ENCODE measurements around the gene TM4SF18. TPM values are rescaled to one million over a fixed set of nuclear protein-coding genes. Genes with fewer than 3 reads are reported as not detected.
A peak's percentile ranks its signal among the peaks of the same experiment; 100 is the strongest.

Gene TM4SF18
- total RNA-seq, 2 donors from 2014 or later: 7.9 to 13.2 TPM

GRCh38 chr3:149305376-149305775 is 28.1 kb downstream of the TM4SF18 start:
- ATAC-seq (no peak), DNase-seq (no peak)
- Histone ChIP-seq H3K9me3 (no peaks in the 10 kb centered on the region), H3K4me1 (peaks cover 5% of the 10 kb centered on the region), H3K27ac (no peak overlapping the region), H3K36me3 (replicated peaks in 1 of 2; ENCODE audit: insufficient read depth in 1 of 2, low read depth in 2 of 2) (no peaks in the 10 kb centered on the region), H3K27me3 (no peaks in the 10 kb centered on the region), H3K4me3 (no peak overlapping the region)
- intact Hi-C loops (cut with DNase I): no loop called here
- TF ChIP-seq, protein P1, sequence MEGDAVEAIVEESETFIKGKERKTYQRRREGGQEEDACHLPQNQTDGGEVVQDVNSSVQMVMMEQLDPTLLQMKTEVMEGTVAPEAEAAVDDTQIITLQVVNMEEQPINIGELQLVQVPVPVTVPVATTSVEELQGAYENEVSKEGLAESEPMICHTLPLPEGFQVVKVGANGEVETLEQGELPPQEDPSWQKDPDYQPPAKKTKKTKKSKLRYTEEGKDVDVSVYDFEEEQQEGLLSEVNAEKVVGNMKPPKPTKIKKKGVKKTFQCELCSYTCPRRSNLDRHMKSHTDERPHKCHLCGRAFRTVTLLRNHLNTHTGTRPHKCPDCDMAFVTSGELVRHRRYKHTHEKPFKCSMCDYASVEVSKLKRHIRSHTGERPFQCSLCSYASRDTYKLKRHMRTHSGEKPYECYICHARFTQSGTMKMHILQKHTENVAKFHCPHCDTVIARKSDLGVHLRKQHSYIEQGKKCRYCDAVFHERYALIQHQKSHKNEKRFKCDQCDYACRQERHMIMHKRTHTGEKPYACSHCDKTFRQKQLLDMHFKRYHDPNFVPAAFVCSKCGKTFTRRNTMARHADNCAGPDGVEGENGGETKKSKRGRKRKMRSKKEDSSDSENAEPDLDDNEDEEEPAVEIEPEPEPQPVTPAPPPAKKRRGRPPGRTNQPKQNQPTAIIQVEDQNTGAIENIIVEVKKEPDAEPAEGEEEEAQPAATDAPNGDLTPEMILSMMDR (IDR thresholded peaks at IDR 0.05): no peak
- no peak for TF ChIP-seq POLR2A (IDR thresholded peaks at IDR 0.05)
- WGBS, 2 donors: 93 to 100% methylated on average over 2 of the region's 2 CpGs

DNA sequence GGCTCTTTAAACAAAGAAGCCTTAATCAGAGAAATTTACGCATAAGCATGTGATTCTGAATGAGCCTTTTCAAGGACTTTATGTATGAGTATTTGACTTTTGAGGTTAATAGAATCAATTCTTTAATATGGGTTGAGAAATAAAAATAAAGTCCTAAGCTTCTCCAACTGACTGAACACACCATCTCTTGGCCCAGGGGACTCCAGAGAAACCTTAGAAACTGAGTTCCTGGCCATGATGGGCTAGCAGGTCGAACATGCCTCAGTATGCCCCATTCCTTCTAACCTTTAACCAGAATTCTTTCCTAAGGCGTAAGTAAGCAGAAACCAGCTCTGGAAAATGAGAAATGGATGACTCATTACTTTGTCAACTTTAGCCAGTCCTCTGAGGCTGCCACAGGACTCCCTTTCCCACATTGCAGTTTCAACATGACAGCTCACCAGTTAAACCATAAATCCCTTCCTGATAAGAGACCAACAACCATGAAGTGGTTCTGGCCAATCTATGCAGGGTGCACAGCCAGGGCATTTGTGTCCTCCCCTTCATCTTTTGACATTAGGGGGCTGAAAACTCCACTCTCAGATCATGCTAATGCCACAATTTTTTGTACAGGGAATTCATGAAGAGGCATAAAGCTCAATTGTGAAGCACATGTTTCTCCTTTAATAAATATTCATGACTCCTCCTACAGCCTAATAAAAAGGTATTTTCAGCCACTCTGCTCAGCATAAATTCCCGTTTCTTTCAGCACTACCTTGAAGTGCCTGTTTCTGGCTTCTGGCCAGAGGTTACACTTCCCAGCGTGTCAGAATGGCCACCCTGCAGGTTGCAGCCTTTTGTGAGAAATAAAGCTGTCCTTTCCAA is 33.3 kb downstream of the TM4SF18 start:
- ATAC-seq (peak; percentile 97), DNase-seq (peak; percentile 55 to 81 (median 72))
- TF ChIP-seq, protein P1 (IDR thresholded peaks at IDR 0.05): no peak
- peak in 2 of 3 donors; percentile 19 to 37 for TF ChIP-seq POLR2A (IDR thresholded peaks at IDR 0.05)
- H3K4me1 ChIP-seq: peaks cover 32% of the 10 kb centered on the region
- H3K9me3 ChIP-seq: no peaks in the 10 kb centered on the region
- no peak overlapping the region for H3K4me3 ChIP-seq
- intact Hi-C loops (cut with DNase I): no loop called here
- H3K27me3 ChIP-seq: no peaks in the 10 kb centered on the region
- H3K27ac ChIP-seq: peak overlapping the region; percentile 81 to 88 (median 84)
- H3K36me3 ChIP-seq (replicated peaks in 1 of 2; ENCODE audit: insufficient read depth in 1 of 2, low read depth in 2 of 2): no peaks in the 10 kb centered on the region
- 8 to 11% methylated on average over 5 of the region's 5 CpGs for WGBS, 2 donors

- DNase-seq (no peak), ATAC-seq (no peak)
- H3K4me3 ChIP-seq: no peak overlapping the region
- H3K9me3 ChIP-seq: no peaks in the 10 kb centered on the region
- no peak overlapping the region for H3K27ac ChIP-seq
- H3K27me3 ChIP-seq: no peaks in the 10 kb centered on the region
- intact Hi-C loops (cut with DNase I): no loop called here
- peaks cover 32% of the 10 kb centered on the region for H3K4me1 ChIP-seq
- TF ChIP-seq POLR2A (IDR thresholded peaks at IDR 0.05): no peak
- TF ChIP-seq, protein P1 (IDR thresholded peaks at IDR 0.05): no peak
- no peaks in the 10 kb centered on the region for H3K36me3 ChIP-seq (replicated peaks in 1 of 2; ENCODE audit: insufficient read depth in 1 of 2, low read depth in 2 of 2)
- WGBS, 2 donors: 87 to 96% methylated on average over 2 of the region's 2 CpGs
Measured at GRCh38 chr3:149296972-149297371, 36.5 kb downstream of the TM4SF18 start.

GRCh38 chr3:149292666-149293065 is 40.8 kb downstream of the TM4SF18 start:
- TF ChIP-seq POLR2A (IDR thresholded peaks at IDR 0.05): no peak
- TF ChIP-seq, protein P1 (IDR thresholded peaks at IDR 0.05): no peak
- DNase-seq (no peak), ATAC-seq (no peak)
- no peak overlapping the region for H3K4me3 ChIP-seq
- H3K9me3 ChIP-seq: no peaks in the 10 kb centered on the region
- WGBS, 2 donors: 55 to 59% methylated on average over 6 of the region's 6 CpGs
- intact Hi-C loops (cut with DNase I): no loop called here
- H3K27me3 ChIP-seq: no peaks in the 10 kb centered on the region
- no peaks in the 10 kb centered on the region for H3K36me3 ChIP-seq (replicated peaks in 1 of 2; ENCODE audit: insufficient read depth in 1 of 2, low read depth in 2 of 2)
- H3K4me1 ChIP-seq: peaks cover under 1% of the 10 kb centered on the region
- no peak overlapping the region for H3K27ac ChIP-seq

DNA sequence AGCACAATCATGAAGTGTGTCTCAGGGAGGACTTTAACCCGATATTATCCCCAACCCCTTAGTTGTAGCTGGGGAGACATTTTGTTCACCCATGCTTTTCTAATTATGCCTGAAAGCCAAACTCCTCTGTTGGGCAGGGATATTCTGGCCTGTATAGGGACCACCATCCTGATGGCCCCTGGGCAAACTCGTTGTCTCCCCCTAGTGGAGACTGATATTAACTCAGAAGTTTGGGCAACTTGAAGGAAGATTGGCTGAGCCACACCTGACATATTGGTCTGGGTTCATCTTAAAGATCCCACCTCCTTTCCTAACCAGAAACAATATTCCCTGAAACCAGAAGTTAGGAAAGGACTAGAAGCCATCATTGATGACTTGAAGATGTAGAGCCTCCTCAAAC is 42.3 kb downstream of the TM4SF18 start:
- TF ChIP-seq, protein P1 (IDR thresholded peaks at IDR 0.05): peak in 4 of 7 experiments; percentile 21 to 34 (median 29)
- TF ChIP-seq POLR2A (IDR thresholded peaks at IDR 0.05): no peak
- Histone ChIP-seq H3K9me3 (no peaks in the 10 kb centered on the region), H3K27ac (no peak overlapping the region), H3K4me3 (no peak overlapping the region), H3K36me3 (replicated peaks in 1 of 2; ENCODE audit: insufficient read depth in 1 of 2, low read depth in 2 of 2) (no peaks in the 10 kb centered on the region), H3K4me1 (no peaks in the 10 kb centered on the region), H3K27me3 (no peaks in the 10 kb centered on the region)
- WGBS, 2 donors: 56 to 62% methylated on average over 2 of the region's 2 CpGs
- no peak for ATAC-seq
- no peak for DNase-seq
- intact Hi-C loops (cut with DNase I): no loop called here

Measured in body of pancreas (tissue), 4 donors.